Measurements from ENCODE around the gene CNTN5.

The CNTN5 gene

DNA sequence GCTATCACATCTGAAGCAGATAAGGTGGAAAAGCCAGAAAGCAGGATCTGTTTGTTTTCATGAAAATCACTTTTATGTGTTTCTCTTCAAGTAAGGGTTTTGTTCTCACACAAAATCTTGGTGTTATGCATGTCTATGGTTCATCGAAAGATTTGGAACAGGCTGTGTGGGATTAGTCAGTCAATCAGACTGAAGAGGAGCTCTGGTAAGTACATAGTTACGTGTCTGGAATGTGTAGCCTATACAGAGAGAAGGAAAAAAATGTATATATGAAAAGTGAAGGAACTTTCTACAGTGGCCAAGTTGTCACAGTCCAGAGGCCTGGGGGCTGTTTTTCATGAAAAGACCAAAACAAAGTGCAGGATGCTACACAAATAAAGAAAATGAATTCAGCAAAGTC lies 156.7 kb downstream of the CNTN5 start:
- no peak for DNase-seq (ENCODE audit: low read depth, low spot score)
- H3K27ac ChIP-seq, result no peak overlapping the region
- H3K4me3 ChIP-seq, result no peak overlapping the region
- H3K9ac ChIP-seq (ENCODE audit: insufficient read length), result no peak overlapping the region
- no peak for TF ChIP-seq FOXP2 (optimal IDR thresholded peaks at IDR 0.05; ENCODE audit: control extremely low read depth, extremely low read length, insufficient read depth)
- TF ChIP-seq POLR2AphosphoS5 (IDR thresholded peaks at IDR 0.05; ENCODE audit: borderline replicate concordance, low read depth, low read length), result no peak
- no peak for TF ChIP-seq EZH2 (IDR thresholded peaks at IDR 0.05)
- no peaks in the 10 kb centered on the region for H3K36me3 ChIP-seq (ENCODE audit: insufficient read depth, low read length)
- no peaks in the 10 kb centered on the region for H3K9me3 ChIP-seq (ENCODE audit: low read depth, low read length)

DNA sequence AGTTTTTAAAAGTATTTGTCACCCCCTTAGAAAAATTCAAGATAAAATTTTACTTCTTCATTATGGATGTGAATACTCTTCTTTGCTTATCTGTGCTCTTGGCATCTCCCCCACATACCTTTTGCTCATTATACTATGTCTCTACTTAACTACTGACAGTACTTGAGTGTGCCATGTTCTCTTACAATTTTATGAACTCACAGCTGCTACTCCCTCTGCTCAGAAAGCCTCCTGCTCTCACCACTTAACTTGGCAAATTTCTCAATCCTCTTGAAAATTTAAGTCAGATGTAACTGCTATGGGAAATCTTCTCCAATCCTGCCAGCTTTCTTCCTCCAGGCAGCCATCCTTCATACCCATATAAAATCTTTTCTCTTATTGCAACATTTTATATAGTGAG lies 163.4 kb downstream of the CNTN5 start:
- Histone ChIP-seq H3K9me3 (ENCODE audit: low read depth, low read length) (no peaks in the 10 kb centered on the region), H3K4me3 (no peak overlapping the region), H3K36me3 (ENCODE audit: insufficient read depth, low read length) (no peaks in the 10 kb centered on the region), H3K27ac (0 out of 2 replicates have a peak overlapping the region, but pooled peaks have one; percentile 0), H3K9ac (ENCODE audit: insufficient read length) (no peak overlapping the region)
- no peak for TF ChIP-seq EZH2 (IDR thresholded peaks at IDR 0.05)
- TF ChIP-seq FOXP2 (optimal IDR thresholded peaks at IDR 0.05; ENCODE audit: control extremely low read depth, extremely low read length, insufficient read depth), result no peak
- TF ChIP-seq POLR2AphosphoS5 (IDR thresholded peaks at IDR 0.05; ENCODE audit: borderline replicate concordance, low read depth, low read length), result no peak
- DNase-seq (ENCODE audit: low read depth, low spot score), result no peak

DNA sequence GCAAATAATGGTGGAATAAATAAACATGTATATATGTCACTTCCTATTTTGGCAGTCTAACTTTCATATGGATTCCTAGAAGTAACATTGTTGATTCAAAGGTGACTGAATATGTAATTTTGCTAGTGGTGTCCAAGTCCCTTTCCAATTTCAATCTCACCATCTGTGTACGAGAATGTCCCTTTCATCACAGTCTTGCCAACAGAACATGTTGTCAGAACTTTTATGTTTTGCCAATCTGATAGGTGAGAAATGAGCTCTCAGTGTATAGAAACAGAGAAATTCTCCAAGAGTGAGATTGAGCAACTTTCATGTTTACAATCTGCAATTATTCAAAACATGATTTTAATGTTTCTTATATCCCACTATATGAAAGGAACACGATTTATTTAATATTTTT lies 167.5 kb downstream of the CNTN5 start:
- Histone ChIP-seq H3K36me3 (ENCODE audit: insufficient read depth, low read length) (no peaks in the 10 kb centered on the region), H3K9ac (ENCODE audit: insufficient read length) (no peak overlapping the region), H3K9me3 (ENCODE audit: low read depth, low read length) (peaks cover 3% of the 10 kb centered on the region; the same call in 1 of the 2 replicates), H3K27ac (no peak overlapping the region), H3K4me3 (no peak overlapping the region)
- TF ChIP-seq POLR2AphosphoS5 (IDR thresholded peaks at IDR 0.05; ENCODE audit: borderline replicate concordance, low read depth, low read length) (no peak), FOXP2 (optimal IDR thresholded peaks at IDR 0.05; ENCODE audit: control extremely low read depth, extremely low read length, insufficient read depth) (no peak), EZH2 (IDR thresholded peaks at IDR 0.05) (no peak)
- no peak for DNase-seq (ENCODE audit: low read depth, low spot score)

DNA sequence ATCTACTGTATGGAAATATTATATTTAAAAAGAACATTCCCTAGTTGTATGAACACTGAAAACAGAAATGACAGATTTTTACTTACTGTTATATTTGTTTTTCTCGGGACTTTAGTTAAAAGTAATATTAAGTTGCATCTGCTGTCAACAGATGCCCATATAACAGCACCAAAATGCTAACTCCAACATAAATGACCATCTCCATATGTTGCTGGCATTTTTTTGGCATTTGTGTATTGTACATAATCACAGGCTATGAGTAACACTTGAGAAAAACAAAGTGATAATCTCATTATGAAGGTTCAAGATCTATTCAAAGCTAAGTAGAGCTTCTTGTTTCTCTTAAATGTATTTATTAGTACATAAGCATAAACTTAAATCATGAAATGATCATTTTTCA lies 172.0 kb downstream of the CNTN5 start:
- H3K9ac ChIP-seq (ENCODE audit: insufficient read length), result no peak overlapping the region
- H3K27ac ChIP-seq, result no peak overlapping the region
- peaks cover 3% of the 10 kb centered on the region; the same call in 1 of the 2 replicates for H3K9me3 ChIP-seq (ENCODE audit: low read depth, low read length)
- DNase-seq (ENCODE audit: low read depth, low spot score), result no peak
- H3K4me3 ChIP-seq, result no peak overlapping the region
- H3K36me3 ChIP-seq (ENCODE audit: insufficient read depth, low read length), result no peaks in the 10 kb centered on the region
- TF ChIP-seq EZH2 (IDR thresholded peaks at IDR 0.05), result no peak
- no peak for TF ChIP-seq POLR2AphosphoS5 (IDR thresholded peaks at IDR 0.05; ENCODE audit: borderline replicate concordance, low read depth, low read length)
- no peak for TF ChIP-seq FOXP2 (optimal IDR thresholded peaks at IDR 0.05; ENCODE audit: control extremely low read depth, extremely low read length, insufficient read depth)

DNA sequence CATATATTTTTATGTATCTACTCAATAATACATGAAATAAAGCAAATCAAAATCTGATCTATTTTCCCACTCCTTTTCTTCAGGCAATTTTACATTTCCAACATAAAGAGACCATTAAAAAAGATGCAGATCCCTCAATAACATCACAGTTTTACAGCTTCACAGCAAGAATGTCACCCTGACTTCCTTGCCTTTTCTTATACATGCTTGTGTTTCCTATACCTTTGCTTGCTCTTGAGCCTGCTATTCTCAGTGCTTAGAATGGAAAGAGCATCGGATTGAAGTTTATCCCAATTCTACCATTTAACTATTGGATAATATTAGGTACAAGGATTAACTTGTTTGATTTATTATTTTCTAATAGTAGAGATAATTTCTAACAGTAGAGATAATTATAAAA lies 176.7 kb downstream of the CNTN5 start:
- Histone ChIP-seq H3K36me3 (ENCODE audit: insufficient read depth, low read length) (no peaks in the 10 kb centered on the region), H3K9ac (ENCODE audit: insufficient read length) (no peak overlapping the region), H3K4me3 (no peak overlapping the region), H3K27ac (0 out of 2 replicates have a peak overlapping the region, but pooled peaks have one; percentile 35), H3K9me3 (ENCODE audit: low read depth, low read length) (no peaks in the 10 kb centered on the region)
- TF ChIP-seq EZH2 (IDR thresholded peaks at IDR 0.05), result no peak
- TF ChIP-seq FOXP2 (optimal IDR thresholded peaks at IDR 0.05; ENCODE audit: control extremely low read depth, extremely low read length, insufficient read depth), result no peak
- no peak for TF ChIP-seq POLR2AphosphoS5 (IDR thresholded peaks at IDR 0.05; ENCODE audit: borderline replicate concordance, low read depth, low read length)
- DNase-seq (ENCODE audit: low read depth, low spot score), result no peak

DNA sequence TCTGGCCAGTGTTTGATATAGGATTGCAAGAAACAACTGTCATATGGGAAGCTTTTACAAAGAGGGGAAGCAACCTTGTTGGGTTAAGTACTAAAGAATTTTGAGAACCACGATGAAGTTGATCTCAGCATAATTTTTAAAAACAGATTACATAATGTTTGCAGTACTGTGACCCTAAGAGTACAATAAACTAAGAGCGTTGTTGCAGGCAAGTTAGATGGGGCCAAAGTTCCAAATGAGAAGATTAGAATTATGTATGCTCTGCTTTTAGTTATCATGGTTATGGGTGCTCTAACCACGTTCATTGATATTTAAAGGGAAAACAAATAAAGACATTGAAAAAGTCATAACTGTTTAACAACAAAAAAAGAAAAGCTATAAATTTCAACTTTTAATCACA lies 177.5 kb downstream of the CNTN5 start:
- no peak overlapping the region for H3K9ac ChIP-seq (ENCODE audit: insufficient read length)
- TF ChIP-seq FOXP2 (optimal IDR thresholded peaks at IDR 0.05; ENCODE audit: control extremely low read depth, extremely low read length, insufficient read depth) (no peak), EZH2 (IDR thresholded peaks at IDR 0.05) (no peak), POLR2AphosphoS5 (IDR thresholded peaks at IDR 0.05; ENCODE audit: borderline replicate concordance, low read depth, low read length) (no peak)
- no peaks in the 10 kb centered on the region for H3K36me3 ChIP-seq (ENCODE audit: insufficient read depth, low read length)
- H3K27ac ChIP-seq, result peak overlapping the region; percentile 37; the same call in 1 of the 2 replicates
- H3K4me3 ChIP-seq, result 0 out of 2 replicates have a peak overlapping the region, but pooled peaks have one; percentile 2
- no peak for DNase-seq (ENCODE audit: low read depth, low spot score)
- no peaks in the 10 kb centered on the region for H3K9me3 ChIP-seq (ENCODE audit: low read depth, low read length)

DNA sequence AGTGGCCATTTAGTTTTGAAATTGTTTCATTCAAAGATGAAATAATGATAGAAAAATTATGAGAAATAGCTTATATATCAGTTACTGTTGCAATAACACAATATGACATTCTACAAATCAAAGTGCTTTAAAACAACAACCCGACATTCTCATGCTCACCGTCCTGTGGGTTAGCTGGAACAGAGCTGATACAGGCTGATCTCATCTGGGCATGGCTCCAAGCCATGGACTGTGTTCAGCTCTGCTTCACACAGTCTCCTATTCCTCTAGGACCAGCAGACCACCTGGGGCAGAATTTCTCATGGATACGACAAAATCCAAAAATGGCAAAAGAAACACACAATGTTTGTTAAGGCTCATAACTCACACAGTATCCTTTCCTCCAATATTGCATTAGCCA lies 178.6 kb downstream of the CNTN5 start:
- Histone ChIP-seq H3K9me3 (ENCODE audit: low read depth, low read length) (no peaks in the 10 kb centered on the region), H3K36me3 (ENCODE audit: insufficient read depth, low read length) (no peaks in the 10 kb centered on the region), H3K27ac (peak overlapping the region; percentile 85), H3K9ac (ENCODE audit: insufficient read length) (no peak overlapping the region), H3K4me3 (no peak overlapping the region)
- no peak for DNase-seq (ENCODE audit: low read depth, low spot score)
- TF ChIP-seq POLR2AphosphoS5 (IDR thresholded peaks at IDR 0.05; ENCODE audit: borderline replicate concordance, low read depth, low read length), result no peak
- no peak for TF ChIP-seq EZH2 (IDR thresholded peaks at IDR 0.05)
- no peak for TF ChIP-seq FOXP2 (optimal IDR thresholded peaks at IDR 0.05; ENCODE audit: control extremely low read depth, extremely low read length, insufficient read depth)

DNA sequence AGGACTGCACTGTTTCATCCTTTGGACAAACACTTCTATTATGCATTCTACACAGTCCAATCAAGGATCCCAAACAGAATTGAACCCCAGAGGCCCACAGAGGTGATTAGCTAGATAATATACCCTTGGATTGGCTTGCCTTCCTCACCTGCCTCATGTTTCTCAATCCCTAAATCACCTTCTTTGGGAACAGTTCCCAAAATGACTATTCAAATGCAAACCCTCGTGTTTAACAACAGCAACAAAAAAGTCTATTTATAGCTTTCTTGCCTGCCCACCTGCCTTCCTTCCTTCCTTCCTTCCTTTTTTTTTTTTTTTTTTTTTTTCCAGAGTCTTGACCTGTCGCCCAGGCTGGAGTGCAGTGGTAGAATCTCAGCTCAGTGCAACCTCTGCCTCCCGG lies 180.0 kb downstream of the CNTN5 start:
- H3K27ac ChIP-seq, result peak overlapping the region; percentile 85

DNA sequence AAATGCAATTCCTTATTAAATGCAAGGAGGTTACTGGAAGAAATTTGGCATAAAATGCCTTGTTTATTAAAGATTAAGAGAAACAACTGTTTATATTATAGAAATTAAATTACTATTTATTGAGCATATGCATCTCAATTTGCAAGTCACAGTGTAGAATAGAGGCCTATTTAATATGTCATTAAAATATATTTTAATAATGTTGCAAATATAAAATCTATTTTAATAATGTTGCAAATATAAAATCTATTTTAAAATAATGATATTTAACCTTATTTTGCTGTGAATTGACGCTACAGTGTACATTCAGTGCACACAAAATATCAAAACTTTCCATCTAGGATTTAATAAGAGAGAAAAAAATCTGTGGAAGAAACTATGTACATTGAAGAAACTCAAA lies 188.1 kb downstream of the CNTN5 start:
- Histone ChIP-seq H3K36me3 (ENCODE audit: insufficient read depth, low read length) (no peaks in the 10 kb centered on the region), H3K9me3 (ENCODE audit: low read depth, low read length) (no peaks in the 10 kb centered on the region), H3K27ac (no peak overlapping the region), H3K4me3 (no peak overlapping the region), H3K9ac (ENCODE audit: insufficient read length) (no peak overlapping the region)
- TF ChIP-seq EZH2 (IDR thresholded peaks at IDR 0.05), result no peak
- no peak for TF ChIP-seq POLR2AphosphoS5 (IDR thresholded peaks at IDR 0.05; ENCODE audit: borderline replicate concordance, low read depth, low read length)
- TF ChIP-seq FOXP2 (optimal IDR thresholded peaks at IDR 0.05; ENCODE audit: control extremely low read depth, extremely low read length, insufficient read depth), result no peak
- DNase-seq (ENCODE audit: low read depth, low spot score), result no peak

More for the DNA sequence above, 180.0 kb downstream of the CNTN5 start:
- Histone ChIP-seq H3K4me3 (no peak overlapping the region), H3K36me3 (ENCODE audit: insufficient read depth, low read length) (no peaks in the 10 kb centered on the region), H3K9ac (ENCODE audit: insufficient read length) (no peak overlapping the region), H3K9me3 (ENCODE audit: low read depth, low read length) (no peaks in the 10 kb centered on the region)
- no peak for TF ChIP-seq FOXP2 (optimal IDR thresholded peaks at IDR 0.05; ENCODE audit: control extremely low read depth, extremely low read length, insufficient read depth)
- TF ChIP-seq POLR2AphosphoS5 (IDR thresholded peaks at IDR 0.05; ENCODE audit: borderline replicate concordance, low read depth, low read length), result no peak
- TF ChIP-seq EZH2 (IDR thresholded peaks at IDR 0.05), result no peak
- DNase-seq (ENCODE audit: low read depth, low spot score), result no peak
